ENCODE results near the gene B4GALT3. TPM values are rescaled to one million over a fixed set of nuclear protein-coding genes. Genes with fewer than 3 reads are reported as not detected.

The B4GALT3 gene
- total and polyA plus RNA-seq, 11 donors, result 13.4 to 40.8 (median 22.4) TPM

DNA sequence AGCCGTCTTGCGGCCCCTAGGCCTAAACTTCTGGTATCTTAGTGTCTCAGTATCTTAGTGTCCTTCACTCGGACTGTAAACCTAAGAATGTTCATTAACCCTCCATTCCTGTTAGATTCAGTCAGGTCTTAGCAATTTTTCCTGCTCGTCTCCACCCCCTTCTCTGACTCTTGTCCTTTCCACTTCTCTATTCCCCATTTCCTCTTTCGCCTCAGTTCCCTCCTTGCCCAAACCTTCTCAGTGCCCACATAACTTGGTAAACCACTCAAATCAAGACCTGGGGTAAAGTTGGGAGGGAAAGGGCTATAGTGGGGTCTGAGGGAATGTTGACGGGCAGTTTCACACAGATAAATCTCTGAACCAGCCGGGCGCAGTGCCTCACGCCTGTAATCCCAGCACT, 37.1 kb upstream of the B4GALT3 start:
- peaks cover 0 to 38% (median 7%) of the 10 kb centered on the region in 12 donors for H3K4me1 ChIP-seq
- H3K9me3 ChIP-seq, result no peaks in the 10 kb centered on the region
- peak in 1 of 4 donors; percentile 29 for ATAC-seq
- H3K27ac ChIP-seq, result peak overlapping the region in 5 of 12 donors; percentile 23 to 96 (median 44)
- H3K36me3 ChIP-seq, result peaks cover 4 to 69% (median 56%) of the 10 kb centered on the region in 9 donors
- no peaks in the 10 kb centered on the region for H3K27me3 ChIP-seq
- no peak for DNase-seq
- intact Hi-C loops (cut with DNase I), result loop anchor here in 3 of 10 donors (5.0 kb wide), 1 partner anchor 168 kb away; no protein-coding TSS in a partner anchor
- H3K4me3 ChIP-seq, result peak overlapping the region in 2 of 12 donors; percentile 48 to 63
- TF ChIP-seq, protein P1, sequence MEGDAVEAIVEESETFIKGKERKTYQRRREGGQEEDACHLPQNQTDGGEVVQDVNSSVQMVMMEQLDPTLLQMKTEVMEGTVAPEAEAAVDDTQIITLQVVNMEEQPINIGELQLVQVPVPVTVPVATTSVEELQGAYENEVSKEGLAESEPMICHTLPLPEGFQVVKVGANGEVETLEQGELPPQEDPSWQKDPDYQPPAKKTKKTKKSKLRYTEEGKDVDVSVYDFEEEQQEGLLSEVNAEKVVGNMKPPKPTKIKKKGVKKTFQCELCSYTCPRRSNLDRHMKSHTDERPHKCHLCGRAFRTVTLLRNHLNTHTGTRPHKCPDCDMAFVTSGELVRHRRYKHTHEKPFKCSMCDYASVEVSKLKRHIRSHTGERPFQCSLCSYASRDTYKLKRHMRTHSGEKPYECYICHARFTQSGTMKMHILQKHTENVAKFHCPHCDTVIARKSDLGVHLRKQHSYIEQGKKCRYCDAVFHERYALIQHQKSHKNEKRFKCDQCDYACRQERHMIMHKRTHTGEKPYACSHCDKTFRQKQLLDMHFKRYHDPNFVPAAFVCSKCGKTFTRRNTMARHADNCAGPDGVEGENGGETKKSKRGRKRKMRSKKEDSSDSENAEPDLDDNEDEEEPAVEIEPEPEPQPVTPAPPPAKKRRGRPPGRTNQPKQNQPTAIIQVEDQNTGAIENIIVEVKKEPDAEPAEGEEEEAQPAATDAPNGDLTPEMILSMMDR (IDR thresholded peaks at IDR 0.05), result no peak
- no peak for TF ChIP-seq POLR2A (IDR thresholded peaks at IDR 0.05)
- WGBS, 4 donors, result 90 to 92% (median 91%) methylated on average over 9 of the region's 9 CpGs

DNA sequence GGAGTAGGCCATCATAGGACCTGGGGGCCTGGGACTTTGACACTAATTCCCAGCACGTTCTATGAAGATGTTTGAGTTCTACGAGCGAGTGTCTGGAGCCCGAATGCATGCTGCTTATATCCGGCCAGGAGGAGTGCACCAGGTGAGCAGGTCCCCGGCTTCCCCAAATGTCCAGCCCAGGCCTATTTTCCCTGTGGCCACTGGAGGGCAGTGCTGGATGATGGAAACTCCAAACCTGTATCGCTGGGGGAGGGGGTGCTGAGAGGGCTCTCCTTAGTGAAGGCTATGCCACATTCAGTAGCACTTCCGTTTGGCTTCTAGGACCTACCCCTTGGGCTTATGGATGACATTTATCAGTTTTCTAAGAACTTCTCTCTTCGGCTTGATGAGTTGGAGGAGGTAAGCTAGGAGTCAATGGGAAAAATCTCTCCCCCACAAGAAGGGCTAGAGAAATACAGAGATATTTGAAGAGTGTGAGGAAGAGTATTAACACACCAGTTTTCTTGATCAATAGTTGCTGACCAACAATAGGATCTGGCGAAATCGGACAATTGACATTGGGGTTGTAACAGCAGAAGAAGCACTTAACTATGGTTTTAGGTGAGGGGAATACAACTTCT, 32.6 kb upstream of the B4GALT3 start:
- intact Hi-C loops (cut with DNase I), result loop anchor here in 8 of 10 donors (1.0 to 5.0 kb wide), 3 partner anchors 15 to 172 kb away; no protein-coding TSS in a partner anchor
- ATAC-seq (peak; percentile 21 to 76 (median 58)), DNase-seq (peak; percentile 76 to 86 (median 82))
- H3K9me3 ChIP-seq, result no peaks in the 10 kb centered on the region
- peak overlapping the region in 5 of 12 donors; percentile 28 to 98 (median 88) for H3K27ac ChIP-seq
- H3K4me3 ChIP-seq, result no peak overlapping the region
- no peaks in the 10 kb centered on the region for H3K27me3 ChIP-seq
- 32 to 45% (median 36%) methylated on average over 10 to 11 of the region's 11 CpGs for WGBS, 4 donors
- peaks cover 0 to 49% (median 27%) of the 10 kb centered on the region in 12 donors for H3K4me1 ChIP-seq
- peaks cover 4 to 100% (median 99%) of the 10 kb centered on the region in 9 donors for H3K36me3 ChIP-seq
- TF ChIP-seq, protein P1 (IDR thresholded peaks at IDR 0.05), result peak; percentile 76 to 91 (median 87)
- TF ChIP-seq POLR2A (IDR thresholded peaks at IDR 0.05), result peak in 1 of 2 donors; percentile 13

DNA sequence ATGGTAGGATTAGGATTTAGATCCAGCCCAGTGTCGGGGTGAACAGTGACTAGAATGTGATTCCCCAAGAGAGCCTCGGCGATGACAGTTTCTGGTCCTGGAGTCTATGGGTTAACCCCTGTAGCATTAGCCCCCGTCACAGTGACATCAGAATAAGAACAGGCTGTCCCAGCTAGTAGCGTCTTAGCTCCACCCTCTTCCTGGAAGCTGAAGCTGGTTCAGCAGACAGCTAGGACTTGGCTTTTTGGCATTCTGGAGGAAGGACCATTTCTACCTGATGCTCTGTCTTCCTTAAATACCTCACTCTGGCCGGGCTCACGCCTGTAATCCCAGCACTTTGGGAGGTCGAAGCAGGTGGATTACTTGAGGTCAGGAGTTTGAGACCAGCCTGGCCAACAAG, 29.9 kb upstream of the B4GALT3 start:
- H3K4me3 ChIP-seq, result peak overlapping the region in 5 of 12 donors; percentile 4 to 28 (median 16)
- peaks cover 2 to 91% (median 88%) of the 10 kb centered on the region in 9 donors for H3K36me3 ChIP-seq
- 47 to 58% (median 50%) methylated on average over 8 of the region's 8 CpGs for WGBS, 4 donors
- no peaks in the 10 kb centered on the region for H3K27me3 ChIP-seq
- ATAC-seq (peak; percentile 76 to 80 (median 78)), DNase-seq (peak in 4 of 5 donors; percentile 63 to 82 (median 74))
- H3K9me3 ChIP-seq, result no peaks in the 10 kb centered on the region
- peak in 1 of 2 donors; percentile 64 for TF ChIP-seq POLR2A (IDR thresholded peaks at IDR 0.05)
- TF ChIP-seq, protein P1 (IDR thresholded peaks at IDR 0.05), result no peak
- intact Hi-C loops (cut with DNase I), result loop anchor here in 3 of 10 donors (5.0 kb wide), 1 partner anchor 175 kb away; no protein-coding TSS in a partner anchor
- peak overlapping the region; percentile 70 to 99 (median 84) for H3K27ac ChIP-seq
- peaks cover 6 to 68% (median 46%) of the 10 kb centered on the region in 12 donors for H3K4me1 ChIP-seq

Measured in heart left ventricle (tissue), 16 donors.